22Rv1 (cell line): ENCODE measurements around the gene C9orf72.

Experiments used
- CTCF ChIP-seq: fragments of 450-650 bp; IDR thresholded peaks from 2 replicates; pipeline ENCODE4 v1.5.1; 2017; ENCODE audit warnings: mild to moderate bottlenecking
- ZFX ChIP-seq: fragments of 450-650 bp; IDR thresholded peaks from 2 replicates; pipeline ENCODE4 v1.6.1; 2017; ENCODE audit warnings: antibody characterized with exemption, borderline replicate concordance

- TF ChIP-seq CTCF: peak; percentile 95
- TF ChIP-seq ZFX: no peak
Observed at GRCh38 chr9:27529316-27530278, 43.7 kb downstream of the C9orf72 start, which contains the start of gene MOB3B.
